Loucy (cell line): ENCODE data around the gene CMTM3.

ENCODE experiments used
- CTCF ChIP-seq: fragments of 200-600 bp; sonication (generic); conservative IDR thresholded peaks from 2 replicates; pipeline ENCODE4 v1.5.1; 2014; ENCODE audit warnings: mild to moderate bottlenecking, antibody characterized with exemption, low read length
- EZH2phosphoT487 ChIP-seq: fragments of 200-600 bp; IDR thresholded peaks from 2 replicates; pipeline ENCODE4 v1.6.1; 2018; ENCODE audit warnings: antibody characterized with exemption, mild to moderate bottlenecking, moderate library complexity, borderline replicate concordance

- TF ChIP-seq CTCF: no peak
- TF ChIP-seq EZH2phosphoT487: no peak
Observed at GRCh38 chr16:66651965-66652364, 47.5 kb downstream of the CMTM3 start.
